ENCODE results near the gene QRICH1. TPM values are rescaled to one million over a fixed set of nuclear protein-coding genes. Genes with fewer than 3 reads are reported as not detected.

The QRICH1 gene
- total and polyA plus RNA-seq, 2 of the 4 experiments (the other 2 are of a cell fraction) = 62.7 to 77.3 TPM

DNA sequence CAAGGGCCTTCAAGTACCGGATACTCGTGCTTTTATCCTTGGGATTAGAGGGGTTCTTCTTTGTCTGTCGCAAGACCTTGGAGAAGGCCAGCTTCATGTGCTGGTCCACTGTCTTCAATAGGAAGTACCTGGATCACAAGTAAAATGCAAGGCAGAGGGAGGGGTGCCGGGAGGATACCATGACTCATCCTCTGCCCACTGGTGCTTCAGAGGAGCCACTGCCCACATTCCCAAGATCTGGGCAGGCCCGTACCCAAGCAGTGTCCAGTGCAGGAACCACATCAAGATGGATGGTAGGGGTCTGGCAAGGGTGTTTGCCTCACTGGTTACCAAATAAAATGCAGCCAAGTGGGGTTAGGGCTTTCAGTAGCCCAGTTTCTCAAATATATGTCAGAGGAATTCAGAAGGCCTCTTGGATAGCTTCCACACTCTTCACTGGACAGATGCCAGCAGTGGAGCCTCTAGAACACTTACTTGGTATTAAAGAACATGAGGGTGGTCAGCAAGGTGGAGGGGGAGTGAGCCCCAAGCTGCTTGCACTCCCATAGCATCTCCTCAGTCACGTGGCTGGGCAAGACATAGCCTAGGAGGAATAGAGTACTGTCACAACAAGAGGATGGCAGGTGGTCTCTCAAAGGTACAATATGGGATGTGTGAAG lies 61.1 kb downstream of the QRICH1 start:
- in situ Hi-C loops (cut with MboI; ENCODE audit: low sequenced_read_pairs) (no loop called here), intact Hi-C loops (cut with micrococcal nuclease) (no loop called here), dilution Hi-C loops (cut with HindIII; ENCODE audit: low sequenced_read_pairs, unreplicated experiment) (no loop called here)
- no peak overlapping the region for H2BK15ac ChIP-seq (ENCODE audit: low read depth, low read length)
- no peak overlapping the region for H2AK5ac ChIP-seq (ENCODE audit: low read depth, low read length)
- H2AK9ac ChIP-seq (replicated peaks; ENCODE audit: low read depth, low read length, poor library complexity) = peak overlapping the region; percentile 37
- H4K5ac ChIP-seq (ENCODE audit: low read depth, low read length) = no peak overlapping the region
- no peaks in the 10 kb centered on the region for H3K27me3 ChIP-seq (ENCODE audit: control insufficient read depth, insufficient read depth, low read length)
- WGBS, 2 experiments (ENCODE audit: extremely low coverage in 2 of 2, insufficient read length in 1 of 2) = no CpG with 5 or more reads among the region's 6 CpGs
- DNase-seq = no peak
- no peaks in the 10 kb centered on the region; the same call in 1 of the 2 replicates for H4K20me1 ChIP-seq (ENCODE audit: insufficient read depth, low read length)
- no peak for TF ChIP-seq BHLHE40 (IDR thresholded peaks at IDR 0.05; ENCODE audit: low read depth, low read length)
- no peak for TF ChIP-seq RCOR1 (IDR thresholded peaks at IDR 0.05; ENCODE audit: insufficient replicate concordance, low read length)
- TF ChIP-seq CEBPB (IDR thresholded peaks at IDR 0.05; ENCODE audit: low read depth, low read length) = no peak
- TF ChIP-seq NFE2L2 (IDR thresholded peaks at IDR 0.05; ENCODE audit: low read depth, low read length) = no peak
- no peak for TF ChIP-seq USF2 (IDR thresholded peaks at IDR 0.05; ENCODE audit: low read depth, low read length)
- TF ChIP-seq CTCF (conservative IDR thresholded peaks at IDR 0.05; ENCODE audit: low read depth, low read length) = no peak
- TF ChIP-seq MAZ (IDR thresholded peaks at IDR 0.05; ENCODE audit: borderline replicate concordance, low read depth, low read length) = no peak
- TF ChIP-seq POLR2A (IDR thresholded peaks at IDR 0.05; ENCODE audit: low read depth, low read length) = no peak
- TF ChIP-seq RFX5 (IDR thresholded peaks at IDR 0.05; ENCODE audit: low read depth, low read length) = no peak
- TF ChIP-seq MAFK (IDR thresholded peaks at IDR 0.05; ENCODE audit: low read depth, low read length) = no peak
- no peak for TF ChIP-seq ELK1 (IDR thresholded peaks at IDR 0.05; ENCODE audit: borderline replicate concordance, low read depth, low read length)
- TF ChIP-seq SMC3 (IDR thresholded peaks at IDR 0.05; ENCODE audit: low read depth, low read length) = no peak
- no peak for TF ChIP-seq FOS (IDR thresholded peaks at IDR 0.05; ENCODE audit: low read depth, low read length)
- TF ChIP-seq RAD21 (IDR thresholded peaks at IDR 0.05; ENCODE audit: low read length) = no peak
- TF ChIP-seq MXI1 (IDR thresholded peaks at IDR 0.05; ENCODE audit: borderline replicate concordance, low read depth, low read length) = no peak
- TF ChIP-seq CHD1 (IDR thresholded peaks at IDR 0.05; ENCODE audit: low read depth, low read length) = no peak
- no peak overlapping the region for H3K14ac ChIP-seq (replicated peaks; ENCODE audit: low read depth, low read length)
- no peak overlapping the region for H3K56ac ChIP-seq (ENCODE audit: extremely low read depth, insufficient read depth, low read length)
- H3K18ac ChIP-seq (ENCODE audit: low read depth, low read length) = no peak overlapping the region
- ChIA-PET CTCF (interaction anchor here (1.5 kb wide), 1 partner anchor 10 kb away, joined by 7 read pairs; the partner anchor contains the start of gene NDUFAF3), POLR2A (ENCODE audit: unreplicated experiment) (no interaction called here)
- H3K4ac ChIP-seq (ENCODE audit: low read depth, low read length) = no peak overlapping the region
- peaks cover 7% of the 10 kb centered on the region for H3K4me1 ChIP-seq (ENCODE audit: control insufficient read depth, insufficient read depth, low read length)
- no peak overlapping the region for H2BK5ac ChIP-seq (ENCODE audit: low read depth, low read length, poor library complexity, severe bottlenecking)
- no peak overlapping the region for H4K91ac ChIP-seq (ENCODE audit: insufficient read depth, low read depth, low read length)
- H3K9me1 ChIP-seq (ENCODE audit: insufficient read depth, low read length) = peaks cover 10% of the 10 kb centered on the region
- H3K4me2 ChIP-seq (ENCODE audit: low read depth, low read length) = no peak overlapping the region
- no peak overlapping the region for H3K4me3 ChIP-seq (ENCODE audit: insufficient read depth, low read depth, low read length)
- no peaks in the 10 kb centered on the region for H3K9me3 ChIP-seq (ENCODE audit: control insufficient read depth, insufficient read depth, low read length)
- H3K36me3 ChIP-seq (ENCODE audit: control insufficient read depth, insufficient read depth, low read length) = peaks cover 40% of the 10 kb centered on the region
- no TSS peak for BruUV-seq (replicated peaks)
- peaks cover 24 to 41% of the 10 kb centered on the region in 2 experiments for H3K79me1 ChIP-seq (ENCODE audit: low read depth in 1 of 2, low read length in 2 of 2)
- no peak overlapping the region for H2BK20ac ChIP-seq (ENCODE audit: low read depth, low read length)
- H2AFZ ChIP-seq (replicated peaks; ENCODE audit: low read length, poor library complexity) = no peak overlapping the region
- H3K23ac ChIP-seq (ENCODE audit: low read depth, low read length) = no peak overlapping the region
- H3K9ac ChIP-seq (ENCODE audit: low read depth, low read length) = no peak overlapping the region
- no peak overlapping the region for H3K27ac ChIP-seq (ENCODE audit: insufficient read depth, low read length)
- H2BK120ac ChIP-seq (ENCODE audit: low read depth, low read length) = no peak overlapping the region
- ATAC-seq (ENCODE audit: low read depth) = no peak
- no peak overlapping the region for H4K8ac ChIP-seq (ENCODE audit: low read depth in 2 of 2, low read length in 2 of 2)
